ENCODE measurements around the gene TBC1D7.
A peak's percentile ranks its signal among the peaks of the same experiment; 100 is the strongest.

Gene TBC1D7

GRCh38 chr6:13328076-13328874 lies at the start of gene TBC1D7 (continued):
- TF ChIP-seq ZNF121 (tag by site-specific recombination; IDR thresholded peaks at IDR 0.05), result peak; percentile 86
- TF ChIP-seq, protein P1, sequence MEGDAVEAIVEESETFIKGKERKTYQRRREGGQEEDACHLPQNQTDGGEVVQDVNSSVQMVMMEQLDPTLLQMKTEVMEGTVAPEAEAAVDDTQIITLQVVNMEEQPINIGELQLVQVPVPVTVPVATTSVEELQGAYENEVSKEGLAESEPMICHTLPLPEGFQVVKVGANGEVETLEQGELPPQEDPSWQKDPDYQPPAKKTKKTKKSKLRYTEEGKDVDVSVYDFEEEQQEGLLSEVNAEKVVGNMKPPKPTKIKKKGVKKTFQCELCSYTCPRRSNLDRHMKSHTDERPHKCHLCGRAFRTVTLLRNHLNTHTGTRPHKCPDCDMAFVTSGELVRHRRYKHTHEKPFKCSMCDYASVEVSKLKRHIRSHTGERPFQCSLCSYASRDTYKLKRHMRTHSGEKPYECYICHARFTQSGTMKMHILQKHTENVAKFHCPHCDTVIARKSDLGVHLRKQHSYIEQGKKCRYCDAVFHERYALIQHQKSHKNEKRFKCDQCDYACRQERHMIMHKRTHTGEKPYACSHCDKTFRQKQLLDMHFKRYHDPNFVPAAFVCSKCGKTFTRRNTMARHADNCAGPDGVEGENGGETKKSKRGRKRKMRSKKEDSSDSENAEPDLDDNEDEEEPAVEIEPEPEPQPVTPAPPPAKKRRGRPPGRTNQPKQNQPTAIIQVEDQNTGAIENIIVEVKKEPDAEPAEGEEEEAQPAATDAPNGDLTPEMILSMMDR (tag by site-specific recombination; IDR thresholded peaks at IDR 0.05), result peak; percentile 40; the same call in 1 of the 2 replicates
- peak; percentile 28; the same call in 1 of the 2 replicates for TF ChIP-seq ZNF585B (tag by site-specific recombination; IDR thresholded peaks at IDR 0.05)
- TF ChIP-seq ZNF664 (tag by site-specific recombination; IDR thresholded peaks at IDR 0.05), result no peak
- no peak for TF ChIP-seq HOXC10 (CRISPR knock-in tag; IDR thresholded peaks at IDR 0.05)
- 0 out of 2 replicates have a peak, but pooled peaks have one; percentile 12 for TF ChIP-seq REST (tag by site-specific recombination; IDR thresholded peaks at IDR 0.05)
- peak; percentile 92 for TF ChIP-seq ZNF335 (tag by site-specific recombination; conservative IDR thresholded peaks at IDR 0.05)

DNA sequence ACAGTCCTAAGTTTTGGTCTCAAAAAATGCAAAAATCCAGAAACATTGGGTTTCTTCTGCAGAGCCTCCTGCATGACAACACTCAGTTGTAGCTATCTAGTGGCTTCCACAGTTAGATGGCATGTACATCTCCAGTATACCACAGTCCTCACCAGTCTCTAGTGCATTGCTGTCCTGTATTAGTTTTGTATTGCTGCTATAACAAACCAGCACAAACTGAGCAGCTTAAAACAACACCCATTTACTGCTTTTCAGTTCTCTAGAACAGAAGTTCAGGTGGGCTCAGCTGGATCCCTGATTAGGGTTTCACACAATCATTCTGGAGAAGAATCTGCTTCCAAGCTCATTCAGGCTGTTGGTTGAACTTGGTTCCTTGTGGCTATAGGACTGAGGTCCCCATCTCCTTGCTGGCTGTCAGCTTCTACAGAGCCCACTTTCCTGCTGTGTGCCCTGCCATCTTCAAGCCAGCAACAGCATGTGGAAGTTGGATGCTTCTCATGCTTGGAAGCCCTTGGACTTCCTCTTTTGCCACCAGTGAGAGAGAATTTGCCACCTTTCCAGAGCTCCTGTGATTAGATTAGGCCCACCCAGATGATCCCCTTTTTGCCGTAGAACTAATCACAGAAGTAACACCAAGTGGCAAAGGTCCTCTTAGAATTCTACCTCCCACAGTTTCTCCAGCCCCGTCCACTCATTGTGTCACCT lies 48.9 kb upstream of the TBC1D7 start:
- CTCF ChIA-PET, result interaction anchor here (0.6 to 1.5 kb wide), 4 partner anchors 45 to 198 kb away, joined by 3 to 8 read pairs (median 4); partner anchors contain the start of gene SIRT5
- no peak overlapping the region for H3K4me3 ChIP-seq (ENCODE audit: low read depth, low read length)
- 0 out of 2 replicates have a peak, but pooled peaks cover 7% of the 10 kb centered on the region for H3K4me1 ChIP-seq (ENCODE audit: control insufficient read depth, insufficient read depth, low read length)
- no peak overlapping the region for H3K27ac ChIP-seq (ENCODE audit: extremely low read depth, low read depth, low read length)
- POLR2A ChIA-PET, result no interaction called here
- H3K9me3 ChIP-seq (ENCODE audit: control insufficient read depth, insufficient read depth, low read depth, low read length), result no peaks in the 10 kb centered on the region
- TF ChIP-seq, protein P2, sequence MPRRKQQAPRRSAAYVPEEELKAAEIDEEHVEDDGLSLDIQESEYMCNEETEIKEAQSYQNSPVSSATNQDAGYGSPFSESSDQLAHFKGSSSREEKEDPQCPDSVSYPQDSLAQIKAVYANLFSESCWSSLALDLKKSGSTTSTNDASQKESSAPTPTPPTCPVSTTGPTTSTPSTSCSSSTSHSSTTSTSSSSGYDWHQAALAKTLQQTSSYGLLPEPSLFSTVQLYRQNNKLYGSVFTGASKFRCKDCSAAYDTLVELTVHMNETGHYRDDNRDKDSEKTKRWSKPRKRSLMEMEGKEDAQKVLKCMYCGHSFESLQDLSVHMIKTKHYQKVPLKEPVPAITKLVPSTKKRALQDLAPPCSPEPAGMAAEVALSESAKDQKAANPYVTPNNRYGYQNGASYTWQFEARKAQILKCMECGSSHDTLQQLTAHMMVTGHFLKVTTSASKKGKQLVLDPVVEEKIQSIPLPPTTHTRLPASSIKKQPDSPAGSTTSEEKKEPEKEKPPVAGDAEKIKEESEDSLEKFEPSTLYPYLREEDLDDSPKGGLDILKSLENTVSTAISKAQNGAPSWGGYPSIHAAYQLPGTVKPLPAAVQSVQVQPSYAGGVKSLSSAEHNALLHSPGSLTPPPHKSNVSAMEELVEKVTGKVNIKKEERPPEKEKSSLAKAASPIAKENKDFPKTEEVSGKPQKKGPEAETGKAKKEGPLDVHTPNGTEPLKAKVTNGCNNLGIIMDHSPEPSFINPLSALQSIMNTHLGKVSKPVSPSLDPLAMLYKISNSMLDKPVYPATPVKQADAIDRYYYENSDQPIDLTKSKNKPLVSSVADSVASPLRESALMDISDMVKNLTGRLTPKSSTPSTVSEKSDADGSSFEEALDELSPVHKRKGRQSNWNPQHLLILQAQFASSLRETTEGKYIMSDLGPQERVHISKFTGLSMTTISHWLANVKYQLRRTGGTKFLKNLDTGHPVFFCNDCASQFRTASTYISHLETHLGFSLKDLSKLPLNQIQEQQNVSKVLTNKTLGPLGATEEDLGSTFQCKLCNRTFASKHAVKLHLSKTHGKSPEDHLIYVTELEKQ (tag by site-specific recombination; IDR thresholded peaks at IDR 0.05; ENCODE audit: borderline replicate concordance), result no peak
- TF ChIP-seq, protein P3, sequence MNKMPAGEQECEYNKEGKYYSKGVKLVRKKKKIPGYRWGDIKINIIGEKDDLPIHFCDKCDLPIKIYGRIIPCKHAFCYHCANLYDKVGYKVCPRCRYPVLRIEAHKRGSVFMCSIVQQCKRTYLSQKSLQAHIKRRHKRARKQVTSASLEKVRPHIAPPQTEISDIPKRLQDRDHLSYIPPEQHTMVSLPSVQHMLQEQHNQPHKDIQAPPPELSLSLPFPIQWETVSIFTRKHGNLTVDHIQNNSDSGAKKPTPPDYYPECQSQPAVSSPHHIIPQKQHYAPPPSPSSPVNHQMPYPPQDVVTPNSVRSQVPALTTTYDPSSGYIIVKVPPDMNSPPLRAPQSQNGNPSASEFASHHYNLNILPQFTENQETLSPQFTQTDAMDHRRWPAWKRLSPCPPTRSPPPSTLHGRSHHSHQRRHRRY (tag by site-specific recombination; IDR thresholded peaks at IDR 0.05), result no peak
- TF ChIP-seq ZNF23 (tag by site-specific recombination; IDR thresholded peaks at IDR 0.05; ENCODE audit: borderline replicate concordance) (no peak), OVOL3 (tag by site-specific recombination; IDR thresholded peaks at IDR 0.05) (no peak), ZNF596 (tag by site-specific recombination; IDR thresholded peaks at IDR 0.05) (no peak), ZNF521 (tag by site-specific recombination; IDR thresholded peaks at IDR 0.05) (no peak), TCF7L2 (IDR thresholded peaks at IDR 0.05; ENCODE audit: borderline replicate concordance, low read depth, low read length) (no peak), ZNF501 (tag by site-specific recombination; IDR thresholded peaks at IDR 0.05) (no peak), MEIS1 (CRISPR knock-in tag; IDR thresholded peaks at IDR 0.05; ENCODE audit: borderline replicate concordance) (no peak), ZNF514 (tag by site-specific recombination; IDR thresholded peaks at IDR 0.05) (no peak), ZNF473 (tag by site-specific recombination; IDR thresholded peaks at IDR 0.05) (no peak), ZNF629 (tag by site-specific recombination; IDR thresholded peaks at IDR 0.05) (no peak), ZNF48 (tag by site-specific recombination; IDR thresholded peaks at IDR 0.05) (no peak), ZNF18 (tag by site-specific recombination; IDR thresholded peaks at IDR 0.05) (no peak), ZNF211 (tag by site-specific recombination; IDR thresholded peaks at IDR 0.05; ENCODE audit: low read depth) (no peak), ZNF843 (tag by site-specific recombination; IDR thresholded peaks at IDR 0.05) (no peak)
- no peaks in the 10 kb centered on the region for H3K36me3 ChIP-seq (ENCODE audit: control insufficient read depth in 2 of 2, insufficient read depth in 1 of 2, low read length in 2 of 2)

Measured in HEK293 (cell line).